Upper lobe of left lung (tissue), 6 donors: Measurements from ENCODE around the gene ALPG. TPM values are rescaled to one million over a fixed set of nuclear protein-coding genes. Genes with fewer than 3 reads are reported as not detected.
A peak's percentile ranks its signal among the peaks of the same experiment; 100 is the strongest.
"Not testable (repeated sequence)": the region's sequence is repeated elsewhere in the genome, so short reads cannot be mapped to it uniquely, and the experiment has no call there.

Experiments
- ATAC-seq, 2 donors: fragments of 200-7000 bp; cut with Tn5 transposase; one replicate each; pipeline ENCODE4 v1.9.1; 2022; ENCODE audit warnings: mild to moderate bottlenecking in 2 of 2, moderate library complexity in 2 of 2; ENCODE audit not compliant: low FRiP score in 2 of 2
- DNase-seq, 2 donors: peaks; one replicate each; pipeline ENCODE4 v3.0.0-alpha.2; 2019 to 2020
- H3K27ac ChIP-seq, 4 donors: fragments of 200-600 bp; sonication (generic); one replicate each; pipeline ENCODE4 v1.5.1; 2016 to 2019
- H3K27me3 ChIP-seq, 4 donors: fragments of 200-600 bp; sonication (generic); one replicate each; pipeline ENCODE4 v1.5.1; 2017 to 2019
- H3K36me3 ChIP-seq, 4 donors: fragments of 200-600 bp; sonication (generic); one replicate each; pipeline ENCODE4 v1.5.1; 2016 to 2019
- H3K4me1 ChIP-seq, 4 donors: fragments of 200-600 bp; sonication (generic); one replicate each; pipeline ENCODE4 v1.5.1; 2018 to 2019
- H3K4me3 ChIP-seq, 4 donors: fragments of 200-600 bp; sonication (generic); one replicate each; pipeline ENCODE4 v1.5.1; 2017 to 2019; ENCODE audit warnings: mild to moderate bottlenecking in 2 of 4, moderate library complexity in 1 of 4
- H3K9me3 ChIP-seq, 4 donors: fragments of 200-600 bp; sonication (generic); one replicate each; pipeline ENCODE4 v1.5.1; 2018 to 2019
- CTCF ChIP-seq, 6 experiments: fragments of 450-650 bp in 4 of 6; fragments of 200-600 bp in 2 of 6; sonication (generic) in 2 of 6; IDR thresholded peaks; one replicate each; pipeline ENCODE4 v1.5.1; 2016 to 2019; ENCODE audit warnings: antibody characterized with exemption in 6 of 6
- EP300 ChIP-seq, 4 donors: sonication (generic); formaldehyde crosslinking; IDR thresholded peaks; one replicate each; pipeline ENCODE4 v1.5.1; 2017; ENCODE audit warnings: antibody characterized with exemption in 4 of 4, control low read depth in 2 of 4
- POLR2A ChIP-seq, 4 donors: fragments of 450-650 bp; IDR thresholded peaks; one replicate each; pipeline ENCODE4 v1.5.1; 2016 to 2017; ENCODE audit warnings: antibody characterized with exemption in 4 of 4, mild to moderate bottlenecking in 2 of 4
- POLR2AphosphoS5 ChIP-seq, 2 donors: sonication (generic); formaldehyde crosslinking; IDR thresholded peaks; one replicate each; pipeline ENCODE4 v1.5.1; 2017; ENCODE audit warnings: antibody characterized with exemption in 2 of 2
- WGBS, 2 donors: methylation state at CpG; one replicate each; pipeline ENCODE4 v1.1.5; 2017 to 2018; 5-methylcytosine and 5-hydroxymethylcytosine counted together
- total RNA-seq, 6 donors: library from RNA; depleted of rRNA in 4 of 6; stranded (reverse); fragments of >200 nt in 4 of 6; gene quantifications; one replicate each; pipeline versions ENCODE4 v1.1.0 to v1.2.1, GENCODE V29; 2016 to 2021
- donor health status: DM: no; HTN: no; CAD: no; lungs with moderate emphysema.
- donor health status: DM: no; HTN: yes; CAD: no; lungs with severe emphysema.

ALPG gene
- total RNA-seq = 1 to 10 TPM in 3 of 6 donors, under 1 TPM in 1, not detected in 2; 0.91 to 2.3 (median 1.4) TPM

DNA sequence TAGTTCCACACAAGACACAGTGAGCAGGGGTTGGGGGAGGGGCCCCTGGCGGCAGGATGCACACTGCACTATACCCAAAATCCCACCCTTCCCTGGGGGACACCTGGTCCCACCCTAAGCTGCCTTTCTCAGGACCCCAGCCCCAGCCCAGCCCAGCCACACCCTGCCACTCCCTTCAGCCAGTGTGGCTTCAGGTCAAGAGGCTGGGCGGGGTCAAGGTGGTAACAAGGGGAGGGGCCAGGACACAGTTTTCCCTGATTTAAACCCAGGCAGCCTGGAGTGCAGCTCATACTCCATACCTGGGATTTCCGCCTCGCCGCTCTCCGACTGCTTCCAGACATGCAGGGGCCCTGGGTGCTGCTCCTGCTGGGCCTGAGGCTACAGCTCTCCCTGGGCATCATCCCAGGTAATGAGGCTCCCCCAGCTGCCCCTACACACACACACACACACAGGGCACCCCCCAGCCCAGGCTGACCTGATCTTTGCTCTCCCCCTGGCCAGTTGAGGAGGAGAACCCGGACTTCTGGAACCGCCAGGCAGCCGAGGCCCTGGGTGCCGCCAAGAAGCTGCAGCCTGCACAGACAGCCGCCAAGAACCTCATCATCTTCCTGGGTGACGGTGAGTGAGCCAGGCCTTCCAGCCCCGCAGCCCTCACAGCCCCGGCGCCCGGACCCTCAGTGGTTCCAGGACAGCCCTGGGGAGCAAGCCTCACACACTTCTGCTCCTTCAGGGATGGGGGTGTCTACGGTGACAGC, at the start of gene ALPG:
ALPG (plus strand) TSS at position 289 of the 755 bp plus-strand sequence; CDS start at position 340, 51 bp downstream.
- DNase-seq = peak in 1 of 2 donors; percentile 73
- ATAC-seq = no peak

GRCh38 chr2:232361646-232362045, 45.0 kb upstream of the ALPG start:
- no peaks in the 10 kb centered on the region for H3K27me3 ChIP-seq
- WGBS, 2 donors = 89 to 94% methylated on average over 5 of the region's 5 CpGs
- no peak for DNase-seq
- peaks cover 0 to 10% (median 3%) of the 10 kb centered on the region in 4 donors for H3K4me1 ChIP-seq
- H3K36me3 ChIP-seq = no peaks in the 10 kb centered on the region
- TF ChIP-seq POLR2AphosphoS5 (IDR thresholded peaks at IDR 0.05) (no peak), CTCF (IDR thresholded peaks at IDR 0.05) (no peak), EP300 (IDR thresholded peaks at IDR 0.05) (no peak), POLR2A (IDR thresholded peaks at IDR 0.05) (no peak)
- H3K9me3 ChIP-seq = no peaks in the 10 kb centered on the region
- no peak for ATAC-seq
- H3K27ac ChIP-seq = no peak overlapping the region
- H3K4me3 ChIP-seq = no peak overlapping the region

More for the DNA sequence above, at the start of gene ALPG:
- Histone ChIP-seq H3K4me3 (no peak within 1 kb of the TSS), H3K4me1 (no peaks in the 10 kb centered on the region), H3K9me3 (no peaks in the 10 kb centered on the region), H3K36me3 (no peaks in the 10 kb centered on the region), H3K27ac (no peak within 1 kb of the TSS), H3K27me3 (no peaks in the 10 kb centered on the region)
- WGBS, 2 donors = 85% methylated on average over 11 to 15 of the region's 17 CpGs
- TF ChIP-seq POLR2A (IDR thresholded peaks at IDR 0.05) (no peak), EP300 (IDR thresholded peaks at IDR 0.05) (no peak), CTCF (IDR thresholded peaks at IDR 0.05) (no peak), POLR2AphosphoS5 (IDR thresholded peaks at IDR 0.05) (no peak)

GRCh38 chr2:232362174-232362900, 44.3 kb upstream of the ALPG start:
- H3K4me3 ChIP-seq = no peak overlapping the region
- ATAC-seq = no peak
- no peaks in the 10 kb centered on the region for H3K9me3 ChIP-seq
- 75 to 81% methylated on average over 8 of the region's 8 CpGs for WGBS, 2 donors
- DNase-seq = peak in 1 of 2 donors; percentile 8
- no peak for TF ChIP-seq POLR2AphosphoS5 (IDR thresholded peaks at IDR 0.05)
- TF ChIP-seq POLR2A (IDR thresholded peaks at IDR 0.05) = no peak
- no peak for TF ChIP-seq CTCF (IDR thresholded peaks at IDR 0.05)
- TF ChIP-seq EP300 (IDR thresholded peaks at IDR 0.05) = no peak
- peaks cover 0 to 10% (median 3%) of the 10 kb centered on the region in 4 donors for H3K4me1 ChIP-seq
- H3K27me3 ChIP-seq = no peaks in the 10 kb centered on the region
- no peaks in the 10 kb centered on the region for H3K36me3 ChIP-seq
- H3K27ac ChIP-seq = no peak overlapping the region

- H3K27ac ChIP-seq, H3K9me3 ChIP-seq, H3K36me3 ChIP-seq, H3K27me3 ChIP-seq: not testable (repeated sequence)
- ATAC-seq (peak; percentile 12 to 21), DNase-seq (peak in 1 of 2 donors; percentile 16)
- WGBS, 2 donors = 85 to 88% methylated on average over 3 to 12 of the region's 12 CpGs
- H3K4me3 ChIP-seq = peak overlapping the region in 3 of 4 donors; percentile 17 to 35 (median 32)
- peaks cover 0 to 10% (median 3%) of the 10 kb centered on the region in 4 donors for H3K4me1 ChIP-seq
Measured at GRCh38 chr2:232363064-232363783, 43.4 kb upstream of the ALPG start.
